Heart left ventricle (tissue), 16 donors: ENCODE results near the gene LYPLA2. TPM values are rescaled to one million over a fixed set of nuclear protein-coding genes. Genes with fewer than 3 reads are reported as not detected.
"Not testable (repeated sequence)": the region's sequence is repeated elsewhere in the genome, so short reads cannot be mapped to it uniquely, and the experiment has no call there.

ENCODE experiments used
- ATAC-seq, 4 donors: fragments of 200-7000 bp; cut with Tn5 transposase; one replicate each; pipeline ENCODE4 v1.9.1; 2020 to 2022; ENCODE audit warnings: moderate library complexity in 4 of 4, mild to moderate bottlenecking in 3 of 4, moderate number of reproducible peaks in 1 of 4
- DNase-seq, 5 donors: peaks; one replicate each; pipeline ENCODE4 v3.0.0-alpha.2; 2020
- H3K27ac ChIP-seq, 12 donors: fragments of 200-600 bp; sonication (generic) in 4 of 12; one replicate each; pipeline versions ENCODE4 v1.5.0 to v1.8.0; 2016 to 2022; ENCODE audit warnings: mild to moderate bottlenecking in 2 of 12
- H3K27me3 ChIP-seq, 9 donors: fragments of 200-600 bp; sonication (generic) in 2 of 9; one replicate each; pipeline versions ENCODE4 v1.5.1 to v1.8.0; 2016 to 2022; ENCODE audit warnings: mild to moderate bottlenecking in 3 of 9
- H3K36me3 ChIP-seq, 9 donors: fragments of 200-600 bp; sonication (generic) in 2 of 9; one replicate each; pipeline versions ENCODE4 v1.5.0 to v1.8.0; 2018 to 2022; ENCODE audit warnings: mild to moderate bottlenecking in 2 of 9
- H3K4me1 ChIP-seq, 12 donors: fragments of 200-600 bp; sonication (generic) in 4 of 12; one replicate each; pipeline versions ENCODE4 v1.5.0 to v1.8.0; 2016 to 2022; ENCODE audit warnings: mild to moderate bottlenecking in 3 of 12
- H3K4me3 ChIP-seq, 12 donors: fragments of 200-600 bp; sonication (generic) in 4 of 12; one replicate each; pipeline versions ENCODE4 v1.5.0 to v1.8.0; 2017 to 2022; ENCODE audit warnings: mild to moderate bottlenecking in 9 of 12, moderate library complexity in 4 of 12
- H3K9me3 ChIP-seq, 12 donors: fragments of 200-600 bp; sonication (generic) in 4 of 12; one replicate each; pipeline versions ENCODE4 v1.5.0 to v1.8.0; 2016 to 2022; ENCODE audit warnings: mild to moderate bottlenecking in 1 of 12
- CTCF ChIP-seq, 12 donors: fragments of 200-600 bp; sonication (generic) in 4 of 12; IDR thresholded peaks; one replicate each; pipeline versions ENCODE4 v1.5.0 to v1.8.0; 2018 to 2022; ENCODE audit warnings: antibody characterized with exemption in 12 of 12, mild to moderate bottlenecking in 5 of 12
- POLR2A ChIP-seq, 2 donors: fragments of 450-650 bp; IDR thresholded peaks; one replicate each; pipeline ENCODE4 v1.6.1; 2017; ENCODE audit warnings: antibody characterized with exemption in 2 of 2, mild to moderate bottlenecking in 2 of 2, moderate library complexity in 2 of 2
- WGBS, 4 donors: extraction: QIAGEN DNeasy Blood & Tissue Kit in 2 of 4; methylation state at CpG; one replicate each; pipeline versions ENCODE4 v1.1.5 to v1.1.7; 2013 to 2018; 5-methylcytosine and 5-hydroxymethylcytosine counted together
- intact Hi-C, 10 donors: fragments of 100-400 bp; cut with DNase I; formaldehyde crosslinking; loops; one replicate each; pipeline versions ENCODE4 v1.11.1 to v1.14.2; 2022
- polyA plus RNA-seq, 2 donors: library from polyadenylated mRNA; stranded (reverse); fragments of 200-250 nt; gene quantifications; one replicate each; pipeline ENCODE4 v1.2.3, GENCODE V29; 2013
- total RNA-seq, 9 donors: library from RNA; depleted of rRNA in 2 of 9; stranded (reverse); fragments of >200 nt in 2 of 9; fragmentation: NEBNext Ultra II Directional in 3 of 9; extraction: Animal tissue kit (Norgen Biotek cat#: 25700) in 3 of 9; gene quantifications; one replicate each; pipeline versions ENCODE4 v1.1.0 to v1.2.4, GENCODE V29; 2016 to 2023
- donor health status: ischemic (EF 13 %, LVEDD 7.1; RV severe dilation, severe dysfunction).
- donor health status: healthy with polysubstance abuse.
- donor health status: DM: no; HTN: yes; CAD: no.
- donor health status: DM: no; HTN: no; CAD: no.
- donor health status: ischemic (EF 25% LVEDD 6.9; RV normal size, moderate dysfunction).
- donor health status: ischemic (EF 25% LVEDD 5.7; RV mildly dilated, moderate dysfunction).
- donor health status: healthy.
- donor health status: DM: yes; HTN: yes; CAD: no.
- donor health status: ischemic (EF 35%, LVEDD 5.7; RV mildly dilated, moderate dysfunction).
- donor health status: nonischemic (EF 11% LVEDD 7.7; RV severe dilation, severe dysfunction).
- donor health status: DM: yes; HTN: yes; CAD: no.
- donor health status: PGD.
- donor health status: ischemic (EF 29% LVEDD 5.4; RV normal size, mild dysfunction).
- donor health status: nonischemic (EF 23%, LVEDD 6.1; RV moderate dilation, normal function).

LYPLA2 gene
- total and polyA plus RNA-seq, 11 donors: 22.2 to 63.3 (median 29.5) TPM

DNA sequence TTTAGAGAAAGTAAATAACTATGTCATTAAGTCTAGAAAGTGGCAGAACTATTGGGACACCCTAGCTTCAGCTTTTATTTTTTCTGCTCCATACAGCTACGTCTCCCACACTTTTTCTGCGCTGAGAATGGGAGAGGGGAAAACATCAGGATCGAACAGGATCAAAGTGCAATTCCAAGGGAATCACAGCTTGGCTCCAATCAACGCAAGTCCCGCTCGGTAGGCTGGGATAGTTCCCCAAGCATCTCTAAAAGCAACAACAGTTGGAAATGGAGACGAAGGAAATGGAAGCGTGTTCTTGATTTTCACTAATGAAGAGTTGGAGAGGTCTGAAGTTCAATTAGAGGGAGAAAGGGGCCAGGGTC lies 33.7 kb downstream of the LYPLA2 start:
- Histone ChIP-seq H3K27me3 (no peaks in the 10 kb centered on the region), H3K4me3 (peak overlapping the region; percentile 74 to 100 (median 97)), H3K9me3 (no peaks in the 10 kb centered on the region), H3K36me3 (peaks cover 0 to 7% (median under 1%) of the 10 kb centered on the region in 9 donors), H3K4me1 (peaks cover 0 to 18% (median 10%) of the 10 kb centered on the region in 12 donors), H3K27ac (peak overlapping the region; percentile 89 to 98 (median 96))
- DNase-seq (no peak), ATAC-seq (no peak)
- no peak for TF ChIP-seq POLR2A (IDR thresholded peaks at IDR 0.05)
- TF ChIP-seq CTCF (IDR thresholded peaks at IDR 0.05): no peak
- WGBS, 4 donors: 1 to 2% (median 2%) methylated on average over 8 of the region's 8 CpGs
- intact Hi-C loops: loop anchor here in 6 of 10 donors (5.0 to 10.0 kb wide), 2 partner anchors 43 to 50 kb away; partner anchors contain the start of genes FUCA1 (in 5 of the 6) and PITHD1 (in 1 of the 6)

GRCh38 chr1:23825076-23825761 lies 34.3 kb downstream of the LYPLA2 start, which contains the start of gene HMGCL:
HMGCL (minus strand) TSS chr1:23825429; CDS start chr1:23825415, 14 bp downstream.
- intact Hi-C loops: loop anchor here in 3 of 10 donors (5.0 to 10.0 kb wide), 2 partner anchors 42 to 50 kb away; partner anchors contain the start of genes FUCA1 (in 2 of the 3) and PITHD1 (in 1 of the 3)
- Histone ChIP-seq H3K9me3 (no peaks in the 10 kb centered on the region), H3K27me3 (no peaks in the 10 kb centered on the region), H3K4me3 (peak within 1 kb of the TSS; percentile 74 to 100 (median 97)), H3K36me3 (peaks cover 0 to 2% (median 0%) of the 10 kb centered on the region in 9 donors), H3K27ac (peak within 1 kb of the TSS; percentile 89 to 98 (median 96)), H3K4me1 (peaks cover 0 to 18% (median 10%) of the 10 kb centered on the region in 12 donors)
- DNase-seq (peak; percentile 93 to 95 (median 93)), ATAC-seq (peak; percentile 96 to 100 (median 99))
- 0 to 2% (median 1%) methylated on average over 23 to 42 of the region's 42 CpGs for WGBS, 4 donors
- peak in 1 of 12 donors; percentile 7 for TF ChIP-seq CTCF (IDR thresholded peaks at IDR 0.05)
- TF ChIP-seq POLR2A (IDR thresholded peaks at IDR 0.05): peak in 1 of 2 donors; percentile 85

GRCh38 chr1:23825762-23826522 lies 35.0 kb downstream of the LYPLA2 start:
- H3K4me3 ChIP-seq: peak overlapping the region; percentile 74 to 100 (median 97)
- H3K4me1 ChIP-seq: peaks cover 0 to 18% (median 10%) of the 10 kb centered on the region in 12 donors
- no peaks in the 10 kb centered on the region for H3K9me3 ChIP-seq
- H3K27ac ChIP-seq: peak overlapping the region; percentile 13 to 98 (median 96)
- no peaks in the 10 kb centered on the region for H3K27me3 ChIP-seq
- TF ChIP-seq POLR2A (IDR thresholded peaks at IDR 0.05): no peak
- TF ChIP-seq CTCF (IDR thresholded peaks at IDR 0.05): no peak
- H3K36me3 ChIP-seq: no peaks in the 10 kb centered on the region
- WGBS, 4 donors: 68 to 76% (median 70%) methylated on average over 22 to 24 of the region's 24 CpGs
- no peak for DNase-seq
- ATAC-seq: no peak
- intact Hi-C loops: loop anchor here in 3 of 10 donors (5.0 to 10.0 kb wide), 2 partner anchors 41 to 51 kb away; partner anchors contain the start of genes FUCA1 (in 2 of the 3) and PITHD1 (in 1 of the 3)

DNA sequence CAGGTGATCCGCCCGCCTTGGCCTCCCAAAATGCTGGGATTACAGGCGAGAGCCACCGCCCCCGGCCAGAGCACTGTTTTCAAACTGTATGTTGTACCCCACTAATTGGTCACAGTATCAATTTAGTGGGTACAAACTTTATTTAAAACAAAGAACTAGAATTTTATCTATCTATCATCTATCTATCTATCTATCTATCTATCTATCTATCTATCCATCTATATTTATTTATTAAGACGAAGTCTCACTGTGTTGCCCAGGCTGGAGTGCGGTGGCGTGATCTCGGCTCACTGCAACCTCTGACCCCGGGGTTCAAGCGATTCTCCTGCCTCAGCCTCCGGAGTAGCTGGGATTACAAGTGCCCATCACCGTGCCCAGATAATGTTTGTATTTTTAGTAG lies 35.6 kb downstream of the LYPLA2 start:
- ATAC-seq, H3K9me3 ChIP-seq, H3K27ac ChIP-seq, H3K27me3 ChIP-seq, DNase-seq, H3K36me3 ChIP-seq, H3K4me3 ChIP-seq: not testable (repeated sequence)
- peaks cover 0 to 18% (median 10%) of the 10 kb centered on the region in 12 donors for H3K4me1 ChIP-seq
- intact Hi-C loops: loop anchor here in 3 of 10 donors (5.0 to 10.0 kb wide), 2 partner anchors 41 to 52 kb away; partner anchors contain the start of genes FUCA1 (in 2 of the 3) and PITHD1 (in 1 of the 3)
- 96 to 98% (median 97%) methylated on average over 13 of the region's 13 CpGs for WGBS, 4 donors
